ENCODE results near the gene SPART.
"Not testable (repeated sequence)": the region's sequence is repeated elsewhere in the genome, so short reads cannot be mapped to it uniquely, and the experiment has no call there.

The SPART gene

GRCh38 chr13:36352350-36352749 lies 6.2 kb upstream of the SPART start:
- DNase-seq, result no peak

GRCh38 chr13:36347531-36348210 lies 1.5 kb upstream of the SPART start:
- no peak for DNase-seq

- DNase-seq, result peak; percentile 46
Measured at GRCh38 chr13:36345438-36346221, 564 bp downstream of the SPART start.

- peak; percentile 21 for DNase-seq
Measured at GRCh38 chr13:36344886-36345437, 1.2 kb downstream of the SPART start.

GRCh38 chr13:36344173-36344572 lies 2.0 kb downstream of the SPART start:
- DNase-seq, result no peak

GRCh38 chr13:36343766-36344165 lies 2.4 kb downstream of the SPART start:
- no peak for DNase-seq

GRCh38 chr13:36342715-36343114 lies 3.5 kb downstream of the SPART start:
- DNase-seq, result no peak

GRCh38 chr13:36341718-36342117 lies 4.5 kb downstream of the SPART start:
- DNase-seq, result no peak

GRCh38 chr13:36339600-36340155 lies 6.5 kb downstream of the SPART start:
- no peak for DNase-seq

- DNase-seq, result no peak
Measured at GRCh38 chr13:36337938-36338641, 8.1 kb downstream of the SPART start.

GRCh38 chr13:36332986-36333385 lies 13.2 kb downstream of the SPART start:
- DNase-seq, result no peak

GRCh38 chr13:36332255-36332654 lies 13.9 kb downstream of the SPART start:
- not testable (repeated sequence) for DNase-seq

- DNase-seq, result no peak
Measured at GRCh38 chr13:36331280-36331679, 14.9 kb downstream of the SPART start.

GRCh38 chr13:36329361-36329760 lies 16.8 kb downstream of the SPART start:
- DNase-seq, result no peak

GRCh38 chr13:36328821-36329220 lies 17.4 kb downstream of the SPART start:
- DNase-seq, result no peak

GRCh38 chr13:36325912-36326311 lies 20.3 kb downstream of the SPART start:
- DNase-seq, result no peak

GRCh38 chr13:36324881-36325280 lies 21.3 kb downstream of the SPART start:
- DNase-seq, result not testable (repeated sequence)

- DNase-seq, result no peak
Measured at GRCh38 chr13:36323951-36324566, 22.1 kb downstream of the SPART start.

GRCh38 chr13:36323408-36323807 lies 22.8 kb downstream of the SPART start:
- no peak for DNase-seq

GRCh38 chr13:36319793-36320192 lies 26.4 kb downstream of the SPART start:
- not testable (repeated sequence) for DNase-seq

GRCh38 chr13:36313047-36313969 lies 32.9 kb downstream of the SPART start:
- DNase-seq, result no peak

All from CD4-positive, alpha-beta T cell treated with Interleukin-6 for 4 hours (primary cell).